Adipocyte (in vitro differentiated cells): ENCODE measurements around the gene PARP14.
A peak's percentile ranks its signal among the peaks of the same experiment; 100 is the strongest.

Experiments
- DNase-seq: peaks from one replicate; pipeline ENCODE4 v3.0.0-alpha.2; 2015; ENCODE audit warnings: low read depth
- H3K27me3 ChIP-seq: replicated peaks from 2 replicates; pipeline ENCODE4 v1.7.0; 2013; ENCODE audit warnings: mild to moderate bottlenecking, low read length, moderate library complexity; ENCODE audit not compliant: control insufficient read depth, insufficient read depth
- H3K36me3 ChIP-seq: 2 replicates; pipeline ENCODE4 v1.7.0; 2013; ENCODE audit warnings: low read length, mild to moderate bottlenecking, moderate library complexity; ENCODE audit not compliant: control insufficient read depth, insufficient read depth, severe bottlenecking
- H3K4me1 ChIP-seq: 2 replicates; pipeline ENCODE4 v1.7.0; 2013; ENCODE audit warnings: mild to moderate bottlenecking, low read length, moderate library complexity; ENCODE audit not compliant: control insufficient read depth, insufficient read depth
- H3K4me3 ChIP-seq: 2 replicates; pipeline ENCODE4 v1.7.0; 2013; ENCODE audit warnings: mild to moderate bottlenecking, low read length, moderate library complexity
- H3K9ac ChIP-seq: 2 replicates; pipeline ENCODE4 v1.7.0; 2013; ENCODE audit warnings: mild to moderate bottlenecking, low read length, moderate library complexity
- H3K9me3 ChIP-seq: 2 replicates; pipeline ENCODE4 v1.7.0; 2013; ENCODE audit warnings: mild to moderate bottlenecking, low read length, moderate library complexity; ENCODE audit not compliant: control insufficient read depth

The PARP14 gene

DNA sequence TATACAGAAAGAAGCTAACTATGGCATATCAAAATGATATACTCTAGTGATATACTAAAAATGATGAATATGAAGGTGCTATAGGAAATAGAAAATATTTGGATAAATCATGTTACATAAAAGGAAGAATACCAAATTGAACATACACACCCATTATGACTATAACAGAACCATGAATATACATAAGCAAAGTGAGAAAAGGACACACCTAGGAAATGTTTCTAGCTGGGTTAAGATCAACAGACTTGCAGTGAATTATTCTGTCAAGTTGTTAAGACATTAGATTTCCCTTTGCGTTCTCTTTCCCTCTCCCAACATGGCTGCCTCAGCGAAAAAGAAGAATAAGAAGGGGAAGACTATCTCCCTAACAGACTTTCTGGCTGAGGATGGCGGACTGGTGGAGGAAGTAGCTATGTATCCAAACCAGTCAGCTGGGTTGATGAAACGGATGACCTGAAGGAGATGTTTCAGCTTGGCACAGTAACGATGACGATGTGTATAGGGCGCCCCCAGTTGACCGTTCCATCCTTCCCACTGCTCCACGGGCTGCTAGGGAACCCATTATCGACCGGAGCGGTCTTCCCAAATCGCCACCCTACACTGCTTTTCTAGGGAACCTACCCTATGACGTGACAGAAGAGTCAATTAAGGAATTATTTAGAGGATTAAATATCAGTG lies 20.2 kb upstream of the PARP14 start:
- no peak for DNase-seq
- no peak overlapping the region for H3K4me3 ChIP-seq

DNA sequence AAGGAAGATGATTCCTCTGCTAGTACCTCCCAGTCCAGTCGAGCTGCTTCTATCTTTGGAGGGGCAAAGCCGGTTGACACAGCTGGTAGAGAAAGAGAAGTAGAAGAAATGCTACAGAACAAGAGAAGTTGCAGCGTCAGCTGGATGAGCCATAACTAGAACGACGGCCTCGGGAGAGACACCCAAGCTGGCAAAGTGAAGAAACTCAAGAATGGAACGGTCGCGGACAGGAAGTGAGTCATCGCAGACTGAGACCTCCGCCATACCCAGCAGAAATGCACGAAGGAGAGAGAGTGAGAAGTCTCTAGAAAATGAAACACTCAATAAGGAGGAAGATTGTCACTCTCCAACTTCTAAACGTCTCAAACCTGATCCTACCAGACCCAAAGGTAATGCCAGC lies 19.0 kb upstream of the PARP14 start:
- H3K4me1 ChIP-seq = no peaks in the 10 kb centered on the region
- DNase-seq = no peak
- no peak overlapping the region for H3K4me3 ChIP-seq
- H3K27me3 ChIP-seq = no peaks in the 10 kb centered on the region
- no peak overlapping the region for H3K9ac ChIP-seq
- H3K36me3 ChIP-seq = no peaks in the 10 kb centered on the region
- H3K9me3 ChIP-seq = no peaks in the 10 kb centered on the region

More for the DNA sequence above, 20.2 kb upstream of the PARP14 start:
- Histone ChIP-seq H3K9me3 (no peaks in the 10 kb centered on the region), H3K27me3 (no peaks in the 10 kb centered on the region), H3K9ac (no peak overlapping the region), H3K36me3 (no peaks in the 10 kb centered on the region), H3K4me1 (no peaks in the 10 kb centered on the region)

GRCh38 chr3:122662505-122662904 lies 18.1 kb upstream of the PARP14 start:
- no peak for DNase-seq
- no peaks in the 10 kb centered on the region for H3K27me3 ChIP-seq
- H3K9ac ChIP-seq = no peak overlapping the region
- no peaks in the 10 kb centered on the region for H3K4me1 ChIP-seq
- no peak overlapping the region for H3K4me3 ChIP-seq
- no peaks in the 10 kb centered on the region for H3K36me3 ChIP-seq
- H3K9me3 ChIP-seq = no peaks in the 10 kb centered on the region

DNA sequence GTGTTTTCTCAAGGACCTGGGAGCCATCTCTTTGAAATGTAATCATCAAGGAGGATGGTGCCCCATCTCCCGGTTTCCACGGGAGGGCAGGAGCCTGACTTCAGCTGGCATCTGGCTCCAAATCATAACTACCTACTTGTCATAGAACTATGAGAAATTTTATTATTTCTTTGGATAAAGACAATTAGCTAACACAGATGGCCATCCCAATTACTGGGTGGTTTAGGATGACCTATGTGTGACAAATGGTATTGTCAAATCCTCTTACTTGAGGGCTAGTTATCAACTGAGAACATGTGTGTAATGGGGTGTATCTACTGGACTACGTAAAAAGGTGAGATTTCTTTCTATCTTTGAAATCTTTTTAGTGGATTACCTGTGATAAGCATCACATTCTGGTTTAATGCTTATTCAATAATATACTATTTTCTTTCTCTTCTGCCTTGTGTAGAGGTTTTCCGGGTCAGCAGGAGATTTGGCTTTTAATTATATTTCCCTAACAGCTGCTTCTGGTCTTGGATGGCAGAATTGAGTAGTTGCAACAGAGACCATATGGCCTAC lies 15.3 kb upstream of the PARP14 start:
- no peaks in the 10 kb centered on the region for H3K9me3 ChIP-seq
- H3K4me1 ChIP-seq = peaks cover 6% of the 10 kb centered on the region
- H3K36me3 ChIP-seq = no peaks in the 10 kb centered on the region
- H3K27me3 ChIP-seq = no peaks in the 10 kb centered on the region
- H3K9ac ChIP-seq = no peak overlapping the region
- DNase-seq = no peak
- no peak overlapping the region for H3K4me3 ChIP-seq

GRCh38 chr3:122665881-122666280 lies 14.8 kb upstream of the PARP14 start:
- Histone ChIP-seq H3K36me3 (no peaks in the 10 kb centered on the region), H3K27me3 (no peaks in the 10 kb centered on the region), H3K4me1 (peaks cover 6% of the 10 kb centered on the region), H3K9me3 (no peaks in the 10 kb centered on the region), H3K9ac (no peak overlapping the region), H3K4me3 (no peak overlapping the region)
- no peak for DNase-seq

GRCh38 chr3:122668930-122669730 lies 11.5 kb upstream of the PARP14 start:
- Histone ChIP-seq H3K9me3 (no peaks in the 10 kb centered on the region), H3K4me1 (peaks cover 6% of the 10 kb centered on the region), H3K36me3 (no peaks in the 10 kb centered on the region), H3K4me3 (no peak overlapping the region), H3K9ac (no peak overlapping the region), H3K27me3 (no peaks in the 10 kb centered on the region)
- DNase-seq = peak; percentile 20

DNA sequence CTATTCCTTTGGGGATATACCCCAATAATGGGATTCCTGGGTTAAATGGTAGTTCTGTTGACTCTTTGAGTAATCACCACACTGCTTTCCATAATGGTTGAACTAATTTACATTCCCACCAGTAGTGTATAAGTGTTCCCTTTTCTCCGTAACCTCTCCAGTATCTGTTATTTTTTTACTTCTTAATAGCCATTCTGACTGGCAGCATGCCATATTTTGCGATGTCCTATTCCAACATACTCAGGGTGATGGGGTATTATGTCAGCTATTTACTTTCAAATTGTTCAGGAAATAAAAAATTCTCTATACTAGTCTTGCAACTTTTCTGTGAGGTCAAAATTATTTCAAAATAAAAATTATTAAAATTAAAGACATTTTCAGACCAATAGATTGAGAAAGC lies 9.1 kb upstream of the PARP14 start:
- Histone ChIP-seq H3K9ac (no peak overlapping the region), H3K36me3 (no peaks in the 10 kb centered on the region), H3K4me3 (no peak overlapping the region), H3K27me3 (no peaks in the 10 kb centered on the region), H3K9me3 (no peaks in the 10 kb centered on the region), H3K4me1 (peaks cover 6% of the 10 kb centered on the region)
- DNase-seq = no peak

DNA sequence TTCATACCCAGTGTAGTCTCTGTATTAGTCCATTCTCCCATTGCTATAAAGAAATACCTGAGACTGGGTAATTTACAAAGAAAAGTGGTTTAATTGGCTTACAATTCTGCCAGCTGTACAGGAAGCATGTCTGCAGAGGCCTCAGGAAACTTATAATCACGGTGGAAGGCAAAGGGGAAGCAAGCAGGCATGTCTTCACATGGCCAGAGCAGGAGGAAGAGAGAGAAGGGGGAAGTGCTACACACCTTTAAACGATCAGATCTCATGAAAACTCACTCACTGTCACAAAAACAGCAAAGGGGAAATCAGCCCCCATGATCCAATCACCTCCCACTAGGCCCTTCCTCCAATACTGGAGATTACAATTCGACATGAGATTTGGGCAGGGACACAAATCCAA lies 6.3 kb upstream of the PARP14 start:
- no peaks in the 10 kb centered on the region for H3K9me3 ChIP-seq
- H3K36me3 ChIP-seq = no peaks in the 10 kb centered on the region
- no peak overlapping the region for H3K4me3 ChIP-seq
- no peak overlapping the region for H3K9ac ChIP-seq
- no peak for DNase-seq
- H3K4me1 ChIP-seq = peaks cover 3% of the 10 kb centered on the region
- H3K27me3 ChIP-seq = no peaks in the 10 kb centered on the region

GRCh38 chr3:122676759-122677158 lies 3.9 kb upstream of the PARP14 start:
- H3K27me3 ChIP-seq = no peaks in the 10 kb centered on the region
- H3K36me3 ChIP-seq = no peaks in the 10 kb centered on the region
- no peak overlapping the region for H3K9ac ChIP-seq
- H3K4me1 ChIP-seq = peaks cover 16% of the 10 kb centered on the region
- peak; percentile 41 for DNase-seq
- H3K4me3 ChIP-seq = no peak overlapping the region
- no peaks in the 10 kb centered on the region for H3K9me3 ChIP-seq

DNA sequence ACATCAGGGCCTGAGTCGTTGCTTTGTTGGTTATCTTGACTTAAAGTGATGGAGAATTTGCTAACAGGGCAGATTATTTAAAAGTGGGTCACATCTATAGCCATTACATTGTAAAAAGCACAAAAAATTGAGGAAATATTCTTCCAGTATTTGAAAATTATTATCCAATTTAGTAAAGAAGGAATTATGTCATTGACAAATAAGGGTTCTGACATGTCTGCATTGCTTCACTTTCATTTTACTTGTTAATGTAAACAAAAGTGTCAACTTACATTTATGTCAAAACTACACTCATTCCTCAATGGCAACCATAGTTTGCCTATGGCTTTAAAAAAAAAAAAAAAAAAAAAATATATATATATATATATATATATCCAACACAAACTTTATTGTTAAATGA lies 3.4 kb upstream of the PARP14 start:
- no peaks in the 10 kb centered on the region for H3K9me3 ChIP-seq
- H3K36me3 ChIP-seq = no peaks in the 10 kb centered on the region
- H3K9ac ChIP-seq = no peak overlapping the region
- no peak overlapping the region for H3K4me3 ChIP-seq
- no peaks in the 10 kb centered on the region for H3K27me3 ChIP-seq
- peaks cover 17% of the 10 kb centered on the region for H3K4me1 ChIP-seq
- peak; percentile 36 for DNase-seq

- H3K9me3 ChIP-seq = no peaks in the 10 kb centered on the region
- DNase-seq = no peak
- peaks cover 17% of the 10 kb centered on the region for H3K4me1 ChIP-seq
- peak overlapping the region; percentile 78 for H3K9ac ChIP-seq
- no peaks in the 10 kb centered on the region for H3K36me3 ChIP-seq
- no peaks in the 10 kb centered on the region for H3K27me3 ChIP-seq
- H3K4me3 ChIP-seq = peak overlapping the region; percentile 91
Measured at GRCh38 chr3:122678506-122678905, 2.1 kb upstream of the PARP14 start.
